Skeletal muscle tissue (tissue), 4 donors: ENCODE results near the gene MMP14. TPM values are rescaled to one million over a fixed set of nuclear protein-coding genes. Genes with fewer than 3 reads are reported as not detected.

Experiments
- H3K27ac ChIP-seq: one replicate; pipeline ENCODE4 v1.7.0; 2013; ENCODE audit warnings: mild to moderate bottlenecking, low read depth, low read length, inconsistent platforms
- H3K27me3 ChIP-seq, 3 donors: one replicate each; pipeline ENCODE4 v1.7.0; 2013; ENCODE audit warnings: low read length in 3 of 3; ENCODE audit not compliant: control insufficient read depth in 3 of 3, insufficient read depth in 3 of 3
- H3K36me3 ChIP-seq, 3 donors: one replicate each; pipeline ENCODE4 v1.7.0; 2013; ENCODE audit warnings: low read length in 3 of 3; ENCODE audit not compliant: control insufficient read depth in 3 of 3, insufficient read depth in 3 of 3
- H3K4me1 ChIP-seq, 3 donors: one replicate each; pipeline ENCODE4 v1.7.0; 2013; ENCODE audit warnings: low read length in 3 of 3, mild to moderate bottlenecking in 3 of 3; ENCODE audit not compliant: control insufficient read depth in 3 of 3, insufficient read depth in 3 of 3
- H3K4me3 ChIP-seq, 3 donors: one replicate each; pipeline ENCODE4 v1.7.0; 2013; ENCODE audit warnings: low read length in 3 of 3
- H3K9ac ChIP-seq, 3 donors: one replicate each; pipeline ENCODE4 v1.7.0; 2013; ENCODE audit warnings: low read length in 3 of 3, mild to moderate bottlenecking in 3 of 3, moderate library complexity in 2 of 3, low read depth in 1 of 3
- H3K9me3 ChIP-seq, 3 donors: one replicate each; pipeline ENCODE4 v1.7.0; 2013; ENCODE audit warnings: low read length in 3 of 3; ENCODE audit not compliant: control insufficient read depth in 3 of 3
- total RNA-seq: library from RNA; depleted of rRNA; stranded (reverse); fragments of >200 nt; gene quantifications from one replicate; pipeline ENCODE4 v1.2.3, GENCODE V29; 2014
- donor health status: Osteomylitis.

The MMP14 gene
- total RNA-seq, 1 donor from 2014 or later, result 96.0 TPM

DNA sequence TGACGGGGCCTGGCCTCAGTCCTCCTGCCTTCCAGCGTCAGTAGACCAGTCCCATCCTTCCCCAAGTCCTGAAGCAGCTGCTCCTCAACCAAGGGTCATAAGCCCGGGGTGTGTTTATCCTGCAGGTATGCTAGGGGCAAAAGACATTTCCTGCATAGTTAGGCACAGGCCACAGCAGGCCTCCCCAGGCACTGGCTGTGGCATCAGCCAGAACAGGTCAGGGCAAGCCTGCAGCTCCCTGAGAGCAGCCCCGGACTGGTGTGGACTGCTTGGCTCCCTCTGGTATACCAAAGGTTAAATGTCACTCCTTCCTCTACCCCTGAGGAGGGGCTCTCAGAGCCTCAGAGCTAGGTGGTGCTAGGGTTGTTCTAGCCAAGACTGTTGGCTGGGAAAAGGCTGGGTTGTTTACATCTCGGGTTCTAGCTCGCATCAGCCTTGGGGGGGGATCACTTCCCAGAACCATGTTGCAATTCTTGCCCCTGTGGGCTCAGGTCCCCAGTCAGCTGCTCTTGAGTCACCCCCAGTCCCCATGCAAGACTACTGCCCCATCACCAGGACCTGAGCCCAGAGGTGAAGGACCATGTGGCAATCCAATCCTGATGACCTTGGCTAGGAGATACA, 2.9 kb downstream of the MMP14 start:
- H3K9ac ChIP-seq, result peak overlapping the region in 2 of 3 donors; percentile 62 to 85
- H3K27ac ChIP-seq, result peak overlapping the region; percentile 87
- H3K36me3 ChIP-seq, result peaks cover 14 to 37% (median 27%) of the 10 kb centered on the region in 3 donors
- no peaks in the 10 kb centered on the region for H3K9me3 ChIP-seq
- peaks cover 17 to 22% (median 21%) of the 10 kb centered on the region in 3 donors for H3K4me1 ChIP-seq
- H3K27me3 ChIP-seq, result peaks cover 0 to 21% (median 5%) of the 10 kb centered on the region in 3 donors
- H3K4me3 ChIP-seq, result peak overlapping the region in 2 of 3 donors; percentile 73 to 80

DNA sequence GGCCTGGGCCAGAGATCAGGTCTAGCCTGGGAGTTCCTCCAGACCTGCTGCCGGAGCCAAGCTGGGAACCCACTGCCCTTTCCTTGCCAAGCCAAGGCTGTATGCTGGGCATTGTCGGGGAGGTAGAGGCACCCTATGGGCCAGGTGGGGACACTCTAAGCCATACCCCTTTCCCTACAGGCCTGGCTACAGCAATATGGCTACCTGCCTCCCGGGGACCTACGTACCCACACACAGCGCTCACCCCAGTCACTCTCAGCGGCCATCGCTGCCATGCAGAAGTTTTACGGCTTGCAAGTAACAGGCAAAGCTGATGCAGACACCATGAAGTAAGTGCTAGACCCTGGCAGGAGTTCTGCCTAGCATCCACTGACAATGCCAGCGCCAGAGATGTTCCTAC, 4.9 kb downstream of the MMP14 start:
- Histone ChIP-seq H3K27ac (no peak overlapping the region), H3K9ac (peak overlapping the region in 1 of 3 donors; percentile 16), H3K36me3 (peaks cover 14 to 37% (median 24%) of the 10 kb centered on the region in 3 donors)

DNA sequence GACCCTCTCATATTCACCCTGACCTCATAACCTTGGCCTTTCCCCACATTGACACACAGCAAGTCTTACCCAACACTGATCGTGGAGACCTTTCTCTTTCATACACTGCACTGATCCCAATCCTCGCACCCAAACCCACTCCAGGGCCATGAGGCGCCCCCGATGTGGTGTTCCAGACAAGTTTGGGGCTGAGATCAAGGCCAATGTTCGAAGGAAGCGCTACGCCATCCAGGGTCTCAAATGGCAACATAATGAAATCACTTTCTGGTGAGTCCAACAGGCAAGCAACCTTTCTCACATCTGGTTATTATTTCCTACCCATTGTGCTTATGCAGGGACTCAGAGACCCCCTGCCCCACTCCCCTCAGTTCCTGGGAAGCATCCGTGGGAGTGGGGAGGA, 5.4 kb downstream of the MMP14 start:
- Histone ChIP-seq H3K9ac (no peak overlapping the region), H3K4me1 (peaks cover 20 to 25% (median 23%) of the 10 kb centered on the region in 3 donors), H3K4me3 (no peak overlapping the region), H3K27ac (no peak overlapping the region), H3K36me3 (peaks cover 14 to 37% (median 24%) of the 10 kb centered on the region in 3 donors), H3K9me3 (no peaks in the 10 kb centered on the region), H3K27me3 (peaks cover 0 to 16% (median 5%) of the 10 kb centered on the region in 3 donors)

More for the DNA sequence above, 4.9 kb downstream of the MMP14 start:
- H3K27me3 ChIP-seq, result peaks cover 0 to 21% (median 5%) of the 10 kb centered on the region in 3 donors
- no peak overlapping the region for H3K4me3 ChIP-seq
- no peaks in the 10 kb centered on the region for H3K9me3 ChIP-seq
- peaks cover 20 to 24% (median 23%) of the 10 kb centered on the region in 3 donors for H3K4me1 ChIP-seq

DNA sequence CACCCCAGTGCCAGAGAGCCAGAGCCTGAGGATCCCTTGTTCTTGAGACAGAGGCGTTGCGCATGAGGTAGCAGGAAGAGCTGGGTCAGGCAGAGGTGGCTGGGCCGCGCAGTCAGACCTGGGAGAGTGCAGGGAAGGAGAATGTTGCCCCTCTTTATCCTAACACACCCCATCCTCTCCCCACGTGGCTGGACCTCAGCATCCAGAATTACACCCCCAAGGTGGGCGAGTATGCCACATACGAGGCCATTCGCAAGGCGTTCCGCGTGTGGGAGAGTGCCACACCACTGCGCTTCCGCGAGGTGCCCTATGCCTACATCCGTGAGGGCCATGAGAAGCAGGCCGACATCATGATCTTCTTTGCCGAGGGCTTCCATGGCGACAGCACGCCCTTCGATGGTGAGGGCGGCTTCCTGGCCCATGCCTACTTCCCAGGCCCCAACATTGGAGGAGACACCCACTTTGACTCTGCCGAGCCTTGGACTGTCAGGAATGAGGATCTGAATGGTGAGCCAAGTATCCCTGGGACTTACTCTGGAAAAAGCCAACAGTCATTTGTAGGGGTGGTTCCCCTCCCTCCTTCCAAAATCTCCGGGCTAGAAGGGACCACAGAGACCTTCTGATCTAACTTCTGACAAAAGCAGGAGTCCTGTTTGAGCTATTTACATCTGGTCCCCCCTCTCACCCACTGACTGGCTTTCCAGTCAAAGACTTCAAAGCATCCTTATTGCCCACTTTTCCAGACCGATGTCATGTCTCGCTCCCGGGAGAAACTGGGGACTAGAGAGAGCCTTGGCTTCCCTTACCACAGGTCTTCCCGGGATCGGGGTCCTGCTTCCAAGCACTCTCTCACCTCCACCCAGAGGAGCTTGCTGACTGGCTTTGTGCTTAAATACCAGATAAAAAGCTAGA, 6.1 kb downstream of the MMP14 start:
- peaks cover 24 to 26% (median 24%) of the 10 kb centered on the region in 3 donors for H3K4me1 ChIP-seq
- no peaks in the 10 kb centered on the region for H3K9me3 ChIP-seq
- no peak overlapping the region for H3K9ac ChIP-seq
- peaks cover 14 to 37% (median 24%) of the 10 kb centered on the region in 3 donors for H3K36me3 ChIP-seq
- no peak overlapping the region for H3K27ac ChIP-seq
- H3K4me3 ChIP-seq, result no peak overlapping the region
- peaks cover 0 to 9% (median 5%) of the 10 kb centered on the region in 3 donors for H3K27me3 ChIP-seq

DNA sequence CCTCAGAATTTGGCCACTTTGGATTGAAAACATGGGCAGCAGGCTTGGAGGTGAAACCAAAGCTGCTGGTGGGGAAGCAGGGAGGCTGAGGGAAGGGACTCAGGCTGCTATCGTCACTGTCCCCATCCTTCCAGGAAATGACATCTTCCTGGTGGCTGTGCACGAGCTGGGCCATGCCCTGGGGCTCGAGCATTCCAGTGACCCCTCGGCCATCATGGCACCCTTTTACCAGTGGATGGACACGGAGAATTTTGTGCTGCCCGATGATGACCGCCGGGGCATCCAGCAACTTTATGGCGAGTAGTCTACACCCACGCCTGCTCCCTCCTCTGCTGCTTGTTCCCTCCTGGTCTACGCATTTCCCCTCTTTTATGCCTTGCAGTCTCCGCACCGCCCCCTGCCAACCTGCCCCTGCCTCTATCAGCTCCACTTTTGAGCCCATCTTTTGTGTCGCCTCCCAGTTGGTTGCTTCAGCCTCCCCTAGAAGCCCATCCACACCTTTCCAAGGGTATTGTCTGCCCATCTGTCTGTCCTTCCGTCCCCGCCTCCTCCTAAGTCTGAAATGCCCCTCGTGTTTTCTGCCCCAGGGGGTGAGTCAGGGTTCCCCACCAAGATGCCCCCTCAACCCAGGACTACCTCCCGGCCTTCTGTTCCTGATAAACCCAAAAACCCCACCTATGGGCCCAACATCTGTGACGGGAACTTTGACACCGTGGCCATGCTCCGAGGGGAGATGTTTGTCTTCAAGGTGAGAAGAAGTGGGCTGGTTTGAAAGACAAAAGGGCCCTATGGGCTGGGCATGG, 6.9 kb downstream of the MMP14 start:
- Histone ChIP-seq H3K27ac (no peak overlapping the region), H3K27me3 (peaks cover 0 to 5% (median 0%) of the 10 kb centered on the region in 3 donors), H3K4me3 (no peak overlapping the region), H3K9me3 (no peaks in the 10 kb centered on the region), H3K4me1 (peaks cover 29 to 34% (median 32%) of the 10 kb centered on the region in 3 donors), H3K9ac (no peak overlapping the region), H3K36me3 (peaks cover 14 to 37% (median 24%) of the 10 kb centered on the region in 3 donors)

DNA sequence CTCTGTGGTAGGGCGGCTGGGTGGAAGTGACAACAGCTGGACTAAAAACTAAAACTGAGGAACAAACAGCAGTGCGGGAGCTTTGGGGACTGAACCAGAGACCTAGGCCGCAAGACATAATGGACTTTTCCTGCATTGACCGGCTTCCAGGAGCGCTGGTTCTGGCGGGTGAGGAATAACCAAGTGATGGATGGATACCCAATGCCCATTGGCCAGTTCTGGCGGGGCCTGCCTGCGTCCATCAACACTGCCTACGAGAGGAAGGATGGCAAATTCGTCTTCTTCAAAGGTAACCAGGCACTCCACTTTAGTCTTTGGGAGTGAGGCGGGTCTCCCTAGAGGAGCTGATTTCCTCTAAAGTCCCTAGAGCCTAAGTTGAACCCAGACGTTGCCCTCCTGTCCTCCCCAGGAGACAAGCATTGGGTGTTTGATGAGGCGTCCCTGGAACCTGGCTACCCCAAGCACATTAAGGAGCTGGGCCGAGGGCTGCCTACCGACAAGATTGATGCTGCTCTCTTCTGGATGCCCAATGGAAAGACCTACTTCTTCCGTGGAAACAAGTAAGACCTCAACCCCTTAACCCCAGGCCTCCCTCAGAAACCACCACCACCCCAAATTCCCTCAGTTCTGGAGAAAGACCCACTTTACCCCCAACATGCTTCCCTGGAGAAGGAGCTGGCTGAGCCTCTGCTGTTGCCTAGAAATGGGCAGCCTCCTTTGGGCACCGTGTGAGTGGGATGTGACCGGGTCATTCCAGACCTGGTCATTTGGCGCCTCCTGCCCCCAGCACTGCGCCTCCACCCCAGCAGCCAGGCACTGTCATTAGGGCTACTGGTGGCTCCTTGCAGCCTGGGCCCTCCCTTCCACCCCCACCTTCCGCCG, 8.1 kb downstream of the MMP14 start:
- Histone ChIP-seq H3K9ac (no peak overlapping the region), H3K4me1 (peaks cover 32 to 36% (median 35%) of the 10 kb centered on the region in 3 donors), H3K9me3 (no peaks in the 10 kb centered on the region), H3K27ac (no peak overlapping the region), H3K4me3 (no peak overlapping the region), H3K36me3 (peaks cover 14 to 37% (median 22%) of the 10 kb centered on the region in 3 donors), H3K27me3 (no peaks in the 10 kb centered on the region)

DNA sequence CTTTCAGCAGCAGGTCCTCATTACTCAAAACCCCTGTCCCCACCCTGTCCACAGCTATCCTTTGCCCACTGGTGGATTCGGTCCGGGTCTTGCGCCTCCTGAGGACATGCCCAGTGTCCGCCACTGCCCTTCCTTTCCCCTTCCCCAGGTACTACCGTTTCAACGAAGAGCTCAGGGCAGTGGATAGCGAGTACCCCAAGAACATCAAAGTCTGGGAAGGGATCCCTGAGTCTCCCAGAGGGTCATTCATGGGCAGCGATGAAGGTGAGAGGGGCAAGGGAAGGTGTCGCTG, 8.7 kb downstream of the MMP14 start:
- H3K27ac ChIP-seq, result no peak overlapping the region

DNA sequence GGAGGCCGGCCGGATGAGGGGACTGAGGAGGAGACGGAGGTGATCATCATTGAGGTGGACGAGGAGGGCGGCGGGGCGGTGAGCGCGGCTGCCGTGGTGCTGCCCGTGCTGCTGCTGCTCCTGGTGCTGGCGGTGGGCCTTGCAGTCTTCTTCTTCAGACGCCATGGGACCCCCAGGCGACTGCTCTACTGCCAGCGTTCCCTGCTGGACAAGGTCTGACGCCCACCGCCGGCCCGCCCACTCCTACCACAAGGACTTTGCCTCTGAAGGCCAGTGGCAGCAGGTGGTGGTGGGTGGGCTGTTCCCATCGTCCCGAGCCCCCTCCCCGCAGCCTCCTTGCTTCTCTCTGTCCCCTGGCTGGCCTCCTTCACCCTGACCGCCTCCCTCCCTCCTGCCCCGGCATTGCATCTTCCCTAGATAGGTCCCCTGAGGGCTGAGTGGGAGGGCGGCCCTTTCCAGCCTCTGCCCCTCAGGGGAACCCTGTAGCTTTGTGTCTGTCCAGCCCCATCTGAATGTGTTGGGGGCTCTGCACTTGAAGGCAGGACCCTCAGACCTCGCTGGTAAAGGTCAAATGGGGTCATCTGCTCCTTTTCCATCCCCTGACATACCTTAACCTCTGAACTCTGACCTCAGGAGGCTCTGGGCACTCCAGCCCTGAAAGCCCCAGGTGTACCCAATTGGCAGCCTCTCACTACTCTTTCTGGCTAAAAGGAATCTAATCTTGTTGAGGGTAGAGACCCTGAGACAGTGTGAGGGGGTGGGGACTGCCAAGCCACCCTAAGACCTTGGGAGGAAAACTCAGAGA, 9.6 kb downstream of the MMP14 start:
- peaks cover 14 to 37% (median 20%) of the 10 kb centered on the region in 3 donors for H3K36me3 ChIP-seq
- H3K27ac ChIP-seq, result peak overlapping the region; percentile 25
- H3K4me3 ChIP-seq, result no peak overlapping the region
- no peaks in the 10 kb centered on the region for H3K9me3 ChIP-seq
- peak overlapping the region in 1 of 3 donors; percentile 45 for H3K9ac ChIP-seq
- no peaks in the 10 kb centered on the region for H3K27me3 ChIP-seq
- H3K4me1 ChIP-seq, result peaks cover 45 to 50% (median 46%) of the 10 kb centered on the region in 3 donors

More for the DNA sequence above, 8.7 kb downstream of the MMP14 start:
- Histone ChIP-seq H3K36me3 (peaks cover 14 to 37% (median 20%) of the 10 kb centered on the region in 3 donors), H3K4me3 (no peak overlapping the region), H3K9me3 (no peaks in the 10 kb centered on the region), H3K4me1 (peaks cover 36 to 40% (median 38%) of the 10 kb centered on the region in 3 donors), H3K27me3 (no peaks in the 10 kb centered on the region), H3K9ac (no peak overlapping the region)
